ENCODE measurements around the gene PRLHR. TPM values are rescaled to one million over a fixed set of nuclear protein-coding genes. Genes with fewer than 3 reads are reported as not detected.

Gene PRLHR
- polyA plus RNA-seq (2012; ENCODE audit: insufficient read depth, insufficient read length, low read depth), result 17.9 TPM

GRCh38 chr10:118595598-118596425, at the start of gene PRLHR:
PRLHR (minus strand) TSS chr10:118595648; CDS start chr10:118595244, 404 bp downstream.
- Histone ChIP-seq H3K27me3 (no peaks in the 10 kb centered on the region), H3K4me3 (ENCODE audit: low read depth, low read length) (peak within 1 kb of the TSS; percentile 80), H3K4me1 (peaks cover 7% of the 10 kb centered on the region), H3K36me3 (no peaks in the 10 kb centered on the region), H3K9me3 (no peaks in the 10 kb centered on the region; the same call in 1 of the 2 replicates)
- DNase-seq, result peak; percentile 67
- TF ChIP-seq CTCF (IDR thresholded peaks at IDR 0.05; ENCODE audit: low read depth, low read length), result no peak; the same call in 1 of the 2 replicates

GRCh38 chr10:118642228-118642627, 46.8 kb upstream of the PRLHR start:
- no peak for TF ChIP-seq CTCF (IDR thresholded peaks at IDR 0.05; ENCODE audit: low read depth, low read length)
- Histone ChIP-seq H3K36me3 (no peaks in the 10 kb centered on the region), H3K9me3 (no peaks in the 10 kb centered on the region), H3K27me3 (no peaks in the 10 kb centered on the region), H3K4me1 (peaks cover 10% of the 10 kb centered on the region), H3K4me3 (ENCODE audit: low read depth, low read length) (no peak overlapping the region)
- no peak for DNase-seq

GRCh38 chr10:118638680-118639079, 43.2 kb upstream of the PRLHR start:
- DNase-seq, result peak; percentile 43
- Histone ChIP-seq H3K27me3 (no peaks in the 10 kb centered on the region), H3K9me3 (no peaks in the 10 kb centered on the region), H3K4me3 (ENCODE audit: low read depth, low read length) (no peak overlapping the region), H3K4me1 (peaks cover 17% of the 10 kb centered on the region), H3K36me3 (no peaks in the 10 kb centered on the region)
- no peak for TF ChIP-seq CTCF (IDR thresholded peaks at IDR 0.05; ENCODE audit: low read depth, low read length)

GRCh38 chr10:118635674-118636402, 40.4 kb upstream of the PRLHR start:
- no peak for TF ChIP-seq CTCF (IDR thresholded peaks at IDR 0.05; ENCODE audit: low read depth, low read length)
- Histone ChIP-seq H3K27me3 (no peaks in the 10 kb centered on the region), H3K36me3 (no peaks in the 10 kb centered on the region), H3K4me1 (peaks cover 24% of the 10 kb centered on the region), H3K4me3 (ENCODE audit: low read depth, low read length) (no peak overlapping the region), H3K9me3 (no peaks in the 10 kb centered on the region)
- DNase-seq, result no peak

- H3K4me1 ChIP-seq, result peaks cover 37% of the 10 kb centered on the region
- no peaks in the 10 kb centered on the region for H3K9me3 ChIP-seq
- DNase-seq, result no peak
- H3K4me3 ChIP-seq (ENCODE audit: low read depth, low read length), result no peak overlapping the region
- no peaks in the 10 kb centered on the region for H3K36me3 ChIP-seq
- no peaks in the 10 kb centered on the region for H3K27me3 ChIP-seq
- no peak for TF ChIP-seq CTCF (IDR thresholded peaks at IDR 0.05; ENCODE audit: low read depth, low read length)
Measured at GRCh38 chr10:118633786-118634185, 38.3 kb upstream of the PRLHR start.

Data from BE2C (cell line).